K562 (cell line): ENCODE data around the gene MIDN. TPM values are rescaled to one million over a fixed set of nuclear protein-coding genes. Genes with fewer than 3 reads are reported as not detected.

Experiments used
- CCNT2 ChIP-seq: IDR thresholded peaks from 2 replicates; pipeline ENCODE4 v1.6.1; 2011; ENCODE audit warnings: borderline replicate concordance, low read depth, mild to moderate bottlenecking, moderate library complexity, mixed read lengths, low read length; ENCODE audit not compliant: insufficient read length; ENCODE audit errors: extremely low read depth
- CTCF ChIP-seq, 3 experiments: IDR thresholded peaks in 2 of 3; conservative IDR thresholded peaks in 1 of 3; 2 replicates each; pipeline ENCODE4 v1.5.1; 2011 to 2012; ENCODE audit warnings: low read length in 3 of 3, mild to moderate bottlenecking in 3 of 3, control low read depth in 2 of 3, improper control_type of control experiment in 1 of 3, inconsistent platforms in 1 of 3, low read depth in 1 of 3, mixed read lengths in 1 of 3, moderate library complexity in 1 of 3; ENCODE audit not compliant: insufficient read depth in 2 of 3
- DMBX1 ChIP-seq: fragments of 250-450 bp; sonication (Bioruptor Pico); IDR thresholded peaks from 2 replicates; pipeline ENCODE4 v1.8.0; 2022; ENCODE audit warnings: inconsistent platforms, mild to moderate bottlenecking, moderate library complexity, borderline replicate concordance
- DNMT1 ChIP-seq: fragments of 450-650 bp; IDR thresholded peaks from 2 replicates; pipeline ENCODE4 v1.6.1; 2016; ENCODE audit warnings: antibody characterized with exemption, mild to moderate bottlenecking
- E2F3 ChIP-seq: fragments of 250-450 bp; sonication (Bioruptor Pico); IDR thresholded peaks from 2 replicates; pipeline ENCODE4 v1.4.0; 2020; ENCODE audit warnings: mild to moderate bottlenecking
- HNRNPL ChIP-seq: fragments of 200-400 bp; formaldehyde crosslinking; IDR thresholded peaks from 2 replicates; pipeline ENCODE4 v1.6.1; 2017; ENCODE audit warnings: low read depth, mild to moderate bottlenecking, low read length
- HNRNPLL ChIP-seq: fragments of 200-400 bp; formaldehyde crosslinking; IDR thresholded peaks from 2 replicates; pipeline ENCODE4 v1.6.1; 2017; ENCODE audit warnings: low read length, low read depth, mild to moderate bottlenecking; ENCODE audit not compliant: poor library complexity, severe bottlenecking
- HOXB6 ChIP-seq: fragments of 250-450 bp; sonication (Bioruptor Pico); IDR thresholded peaks from 2 replicates; pipeline ENCODE4 v1.5.1; 2022; ENCODE audit warnings: mild to moderate bottlenecking, borderline replicate concordance
- JUN ChIP-seq, 2 experiments: sonication (generic) in 1 of 2; formaldehyde crosslinking in 1 of 2; IDR thresholded peaks; 2 replicates each; pipeline versions ENCODE4 v1.6.1 to v1.8.0; 2012 to 2022; ENCODE audit warnings: borderline replicate concordance in 2 of 2, mild to moderate bottlenecking in 2 of 2, improper control_type of control experiment in 1 of 2, low read depth in 1 of 2, low read length in 1 of 2, missing genetic modification reagents in 1 of 2
- KAT7 ChIP-seq: sonication (generic); formaldehyde crosslinking; IDR thresholded peaks from 2 replicates; pipeline ENCODE4 v1.8.0; 2022; ENCODE audit warnings: missing genetic modification reagents, mild to moderate bottlenecking, borderline replicate concordance
- MAZ ChIP-seq, 2 experiments: fragments of 450-650 bp in 1 of 2; sonication (generic) in 1 of 2; formaldehyde crosslinking; IDR thresholded peaks in 1 of 2; conservative IDR thresholded peaks in 1 of 2; 2 replicates each; pipeline versions ENCODE4 v1.4.0 to v1.5.0; 2020; ENCODE audit warnings: mild to moderate bottlenecking in 1 of 2, missing genetic modification reagents in 1 of 2
- NCOR1 ChIP-seq: fragments of 450-650 bp; IDR thresholded peaks from 2 replicates; pipeline ENCODE4 v1.6.1; 2016; ENCODE audit warnings: mild to moderate bottlenecking, moderate library complexity
- POLR2B ChIP-seq: fragments of 450-650 bp; IDR thresholded peaks from 2 replicates; pipeline ENCODE4 v1.6.1; 2018; ENCODE audit warnings: low read depth; ENCODE audit not compliant: partially characterized antibody
- RBM25 ChIP-seq: fragments of 200-400 bp; formaldehyde crosslinking; IDR thresholded peaks from 2 replicates; pipeline ENCODE4 v1.6.1; 2018; ENCODE audit warnings: low read length, low read depth, moderate library complexity; ENCODE audit not compliant: severe bottlenecking
- RREB1 ChIP-seq: fragments of 250-450 bp; sonication (Bioruptor Pico); IDR thresholded peaks from 2 replicates; pipeline ENCODE4 v1.4.0; 2020
- TAF1 ChIP-seq: IDR thresholded peaks from 2 replicates; pipeline ENCODE4 v1.6.1; 2011; ENCODE audit warnings: mild to moderate bottlenecking, low read length, moderate library complexity; ENCODE audit not compliant: insufficient read depth, control insufficient read depth, severe bottlenecking; ENCODE audit errors: extremely low read depth
- ZNF780A ChIP-seq: fragments of 250-450 bp; sonication (Bioruptor Pico); IDR thresholded peaks from 2 replicates; pipeline ENCODE4 v1.5.0; 2021; ENCODE audit warnings: mild to moderate bottlenecking
- polyA plus RNA-seq, 8 experiments: library from polyadenylated mRNA; depleted of rRNA in 4 of 8; stranded (reverse) in 5 of 8; unstranded in 3 of 8; fragments of >200 nt; fragmentation: Nextera tagmentation in 2 of 8; fragmentation: Illumina TruSeq in 1 of 8; extraction: Ambion mirVana in 2 of 8; extraction: Trizol in 1 of 8; gene quantifications; 2 replicates each; pipeline versions ENCODE4 v1.2.1 to v1.2.3, GENCODE V29; 2011 to 2014; ENCODE audit warnings: inconsistent platforms in 1 of 8, missing spikeins in 1 of 8
- total RNA-seq, 7 experiments: library from RNA; depleted of rRNA in 6 of 7; stranded (reverse); fragments of >200 nt in 6 of 7; fragmentation: Illumina TruSeq in 2 of 7; extraction: Trizol in 2 of 7; gene quantifications; 2 replicates each; pipeline versions ENCODE4 v1.2.1 to v1.2.3, GENCODE V29; 2011 to 2021; ENCODE audit warnings: low replicate concordance in 1 of 7
- TF ChIP-seq, protein P1 (sequence below): fragments of 450-650 bp; IDR thresholded peaks from 2 replicates; pipeline ENCODE4 v1.6.1; 2016; ENCODE audit warnings: low read depth, mild to moderate bottlenecking, moderate library complexity

The MIDN gene
- total and polyA plus RNA-seq, 9 of the 15 experiments (the other 6 are each of a cell fraction or from before 2014, with no cell fraction given): 0.17 to 120 (median 10.1) TPM

- TF ChIP-seq DMBX1 (CRISPR knock-in tag) (peak; percentile 82), ZNF780A (CRISPR knock-in tag) (no peak), CCNT2 (peak; percentile 83), DNMT1 (no peak), RBM25 (no peak), POLR2B (peak; percentile 64), MAZ (CRISPR knock-in tag; conservative IDR thresholded peaks at IDR 0.05 in 1 of 2, IDR thresholded peaks at IDR 0.05 in 1 of 2) (peak in 1 of 2 experiments; percentile 78; a peak in 3 of 4 replicates), CTCF (IDR thresholded peaks at IDR 0.05 in 2 of 3, conservative IDR thresholded peaks at IDR 0.05 in 1 of 3; ENCODE audit: insufficient read depth in 2 of 3, low read depth in 1 of 3, low read length in 3 of 3) (no peak), NCOR1 (peak; percentile 25; the same call in 1 of the 2 replicates), E2F3 (peak; percentile 92), HNRNPLL (peak; percentile 31), RREB1 (peak; percentile 72), HOXB6 (CRISPR knock-in tag) (0 out of 2 replicates have a peak, but pooled peaks have one; percentile 76), TAF1 (no peak), JUN (IDR thresholded peaks at IDR 0.05; ENCODE audit: borderline replicate concordance, low read depth, low read length) (peak; percentile 20; the same call in 1 of the 2 replicates), JUN (CRISPR knock-in tag; IDR thresholded peaks at IDR 0.05; ENCODE audit: borderline replicate concordance) (no peak), KAT7 (CRISPR knock-in tag) (peak; percentile 61; the same call in 1 of the 2 replicates), HNRNPL (peak; percentile 60)
- TF ChIP-seq, protein P1, sequence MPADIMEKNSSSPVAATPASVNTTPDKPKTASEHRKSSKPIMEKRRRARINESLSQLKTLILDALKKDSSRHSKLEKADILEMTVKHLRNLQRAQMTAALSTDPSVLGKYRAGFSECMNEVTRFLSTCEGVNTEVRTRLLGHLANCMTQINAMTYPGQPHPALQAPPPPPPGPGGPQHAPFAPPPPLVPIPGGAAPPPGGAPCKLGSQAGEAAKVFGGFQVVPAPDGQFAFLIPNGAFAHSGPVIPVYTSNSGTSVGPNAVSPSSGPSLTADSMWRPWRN: no peak
Observed at GRCh38 chr19:1269478-1270212, 21.3 kb downstream of the MIDN start (continued).
